ENCODE results near the gene UNK. TPM values are rescaled to one million over a fixed set of nuclear protein-coding genes. Genes with fewer than 3 reads are reported as not detected.
A peak's percentile ranks its signal among the peaks of the same experiment; 100 is the strongest.

UNK gene
- total and polyA plus RNA-seq, 9 of the 15 experiments (the other 6 are each of a cell fraction or from before 2014, with no cell fraction given) = 12.8 to 38.6 (median 24.8) TPM

DNA sequence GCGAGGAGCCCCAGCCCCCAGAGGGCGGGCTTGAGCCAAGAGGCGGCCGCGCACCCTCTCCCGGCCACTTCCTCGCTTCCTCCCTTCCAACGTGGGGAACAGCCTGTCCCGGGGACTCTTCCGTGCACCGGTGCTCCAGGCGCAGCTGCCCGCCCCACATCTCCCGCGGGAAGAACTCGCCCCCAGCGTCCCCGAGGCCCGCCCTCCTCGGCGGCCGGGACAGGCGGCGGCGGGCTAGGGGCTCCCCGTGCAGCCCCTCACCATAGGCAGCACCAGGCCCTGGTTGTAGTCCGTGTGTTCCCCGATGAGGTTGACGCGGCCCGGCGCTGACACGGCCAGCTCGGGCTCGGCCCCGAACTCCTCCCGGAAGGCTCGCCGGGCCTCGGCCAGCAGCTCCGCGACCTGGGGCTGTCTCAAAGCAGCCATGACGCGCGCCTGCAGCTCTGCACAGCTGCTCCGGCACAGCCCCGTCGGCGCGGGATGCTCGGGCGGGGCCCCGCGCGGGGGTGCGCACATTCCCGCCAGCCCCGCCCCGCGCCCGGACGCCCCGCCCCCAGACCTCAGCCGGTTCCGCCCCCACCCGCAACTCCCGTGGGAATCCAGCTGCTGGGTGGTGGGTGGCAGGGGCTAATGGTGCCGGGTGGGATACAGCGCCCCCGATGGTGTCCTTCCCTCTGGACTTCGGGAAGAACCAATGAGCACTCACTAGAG, 19.7 kb upstream of the UNK start, which contains the start of gene GALK1 (continued):
- TF ChIP-seq PBX2 (CRISPR knock-in tag; IDR thresholded peaks at IDR 0.05; ENCODE audit: low read depth) (no peak), PBX2 (tag; conservative IDR thresholded peaks at IDR 0.05; ENCODE audit: low read depth) (no peak), SP2 (IDR thresholded peaks at IDR 0.05; ENCODE audit: extremely low read depth, low read depth, low read length, poor library complexity, severe bottlenecking) (no peak), ZNF561 (CRISPR knock-in tag; conservative IDR thresholded peaks at IDR 0.05) (no peak), KAT8 (IDR thresholded peaks at IDR 0.05; ENCODE audit: low read depth) (no peak), PRMT5 (CRISPR knock-in tag; IDR thresholded peaks at IDR 0.05) (no peak), NR0B1 (IDR thresholded peaks at IDR 0.05; ENCODE audit: partially characterized antibody) (no peak), MAZ (CRISPR knock-in tag; conservative IDR thresholded peaks at IDR 0.05 in 1 of 2, IDR thresholded peaks at IDR 0.05 in 1 of 2) (peak; percentile 81 to 85), STAT5A (IDR thresholded peaks at IDR 0.05; ENCODE audit: borderline replicate concordance, low read length) (no peak), ZNF174 (CRISPR knock-in tag; IDR thresholded peaks at IDR 0.05) (no peak), PHF8 (IDR thresholded peaks at IDR 0.05; ENCODE audit: borderline replicate concordance, low read length) (peak; percentile 63; the same call in 1 of the 2 replicates), KLF10 (CRISPR knock-in tag; IDR thresholded peaks at IDR 0.05) (no peak), MEF2A (IDR thresholded peaks at IDR 0.05; ENCODE audit: control insufficient read depth, low read depth, low read length) (no peak), BRD9 (IDR thresholded peaks at IDR 0.05; ENCODE audit: low read depth, partially characterized antibody) (no peak), MTA3 (IDR thresholded peaks at IDR 0.05; ENCODE audit: borderline replicate concordance) (no peak), NONO (IDR thresholded peaks at IDR 0.05; ENCODE audit: low read depth in 2 of 2, low read length in 1 of 2) (no peak), ZSCAN29 (IDR thresholded peaks at IDR 0.05) (no peak), TCF7 (IDR thresholded peaks at IDR 0.05; ENCODE audit: borderline replicate concordance) (no peak)
- TF ChIP-seq, protein P1, sequence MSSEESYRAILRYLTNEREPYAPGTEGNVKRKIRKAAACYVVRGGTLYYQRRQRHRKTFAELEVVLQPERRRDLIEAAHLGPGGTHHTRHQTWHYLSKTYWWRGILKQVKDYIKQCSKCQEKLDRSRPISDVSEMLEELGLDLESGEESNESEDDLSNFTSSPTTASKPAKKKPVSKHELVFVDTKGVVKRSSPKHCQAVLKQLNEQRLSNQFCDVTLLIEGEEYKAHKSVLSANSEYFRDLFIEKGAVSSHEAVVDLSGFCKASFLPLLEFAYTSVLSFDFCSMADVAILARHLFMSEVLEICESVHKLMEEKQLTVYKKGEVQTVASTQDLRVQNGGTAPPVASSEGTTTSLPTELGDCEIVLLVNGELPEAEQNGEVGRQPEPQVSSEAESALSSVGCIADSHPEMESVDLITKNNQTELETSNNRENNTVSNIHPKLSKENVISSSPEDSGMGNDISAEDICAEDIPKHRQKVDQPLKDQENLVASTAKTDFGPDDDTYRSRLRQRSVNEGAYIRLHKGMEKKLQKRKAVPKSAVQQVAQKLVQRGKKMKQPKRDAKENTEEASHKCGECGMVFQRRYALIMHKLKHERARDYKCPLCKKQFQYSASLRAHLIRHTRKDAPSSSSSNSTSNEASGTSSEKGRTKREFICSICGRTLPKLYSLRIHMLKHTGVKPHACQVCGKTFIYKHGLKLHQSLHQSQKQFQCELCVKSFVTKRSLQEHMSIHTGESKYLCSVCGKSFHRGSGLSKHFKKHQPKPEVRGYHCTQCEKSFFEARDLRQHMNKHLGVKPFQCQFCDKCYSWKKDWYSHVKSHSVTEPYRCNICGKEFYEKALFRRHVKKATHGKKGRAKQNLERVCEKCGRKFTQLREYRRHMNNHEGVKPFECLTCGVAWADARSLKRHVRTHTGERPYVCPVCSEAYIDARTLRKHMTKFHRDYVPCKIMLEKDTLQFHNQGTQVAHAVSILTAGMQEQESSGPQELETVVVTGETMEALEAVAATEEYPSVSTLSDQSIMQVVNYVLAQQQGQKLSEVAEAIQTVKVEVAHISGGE (CRISPR knock-in tag; IDR thresholded peaks at IDR 0.05) = peak; percentile 16 to 82 (median 56); a peak in 4 of 6 replicates
